HUES64 (cell line): ENCODE measurements around the gene CEBPZOS.
"Not testable (repeated sequence)": the region's sequence is repeated elsewhere in the genome, so short reads cannot be mapped to it uniquely, and the experiment has no call there.

Experiments used
- H3K27ac ChIP-seq: 2 replicates; pipeline ENCODE4 v1.7.0; 2013; ENCODE audit warnings: low read depth, low read length, inconsistent platforms
- H3K27me3 ChIP-seq: 2 replicates; pipeline ENCODE4 v1.6.1; 2013; ENCODE audit warnings: mild to moderate bottlenecking, low read length; ENCODE audit not compliant: insufficient read depth
- H3K36me3 ChIP-seq: 2 replicates; pipeline ENCODE4 v1.6.1; 2013; ENCODE audit warnings: mild to moderate bottlenecking, low read length; ENCODE audit not compliant: insufficient read depth
- H3K4me1 ChIP-seq: 2 replicates; pipeline ENCODE4 v1.6.1; 2013; ENCODE audit warnings: mild to moderate bottlenecking, low read length, moderate library complexity; ENCODE audit not compliant: insufficient read depth
- H3K4me3 ChIP-seq: 2 replicates; pipeline ENCODE4 v1.5.1; 2013; ENCODE audit warnings: mild to moderate bottlenecking, low read length, moderate library complexity
- H3K9ac ChIP-seq: 2 replicates; pipeline ENCODE4 v1.6.1; 2013; ENCODE audit warnings: mild to moderate bottlenecking, low read depth, low read length
- H3K9me3 ChIP-seq: 2 replicates; pipeline ENCODE4 v1.6.1; 2013; ENCODE audit warnings: low read depth, low read length; ENCODE audit not compliant: insufficient read depth
- WGBS: fragments of 150-250, 120-280 bp; methylation state at CpG from one replicate; pipeline ENCODE4 v1.1.7; 2013; ENCODE audit warnings: missing lambda C conversion rate; 5-methylcytosine and 5-hydroxymethylcytosine counted together

The CEBPZOS gene

DNA sequence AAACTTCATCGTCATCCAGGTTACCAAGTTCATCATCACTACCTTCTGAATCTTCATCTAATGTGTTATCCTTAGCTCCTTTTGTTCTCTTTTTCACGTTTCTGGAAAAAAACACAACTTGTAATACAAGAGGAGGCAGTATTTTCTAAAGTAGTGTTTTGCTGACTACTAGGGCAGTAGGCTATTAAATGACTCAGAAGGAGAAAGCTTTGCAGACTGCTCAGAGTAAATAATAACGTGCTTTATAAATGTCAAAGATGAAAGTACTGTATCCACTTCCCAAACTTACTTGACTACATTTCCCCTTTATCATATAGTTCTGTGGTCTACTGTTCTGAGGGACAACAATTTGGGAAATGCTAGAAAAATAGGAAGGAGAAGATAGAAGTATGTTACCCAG, 15.6 kb downstream of the CEBPZOS start:
- H3K4me1 ChIP-seq, result peaks cover 4% of the 10 kb centered on the region; the same call in 1 of the 2 replicates
- H3K27ac ChIP-seq, result no peak overlapping the region
- H3K9me3 ChIP-seq, result peaks cover 27% of the 10 kb centered on the region
- no peak overlapping the region for H3K4me3 ChIP-seq
- H3K9ac ChIP-seq, result no peak overlapping the region
- 93% methylated on average over 2 of the region's 3 CpGs for WGBS
- H3K27me3 ChIP-seq, result no peaks in the 10 kb centered on the region
- peaks cover 100% of the 10 kb centered on the region for H3K36me3 ChIP-seq

DNA sequence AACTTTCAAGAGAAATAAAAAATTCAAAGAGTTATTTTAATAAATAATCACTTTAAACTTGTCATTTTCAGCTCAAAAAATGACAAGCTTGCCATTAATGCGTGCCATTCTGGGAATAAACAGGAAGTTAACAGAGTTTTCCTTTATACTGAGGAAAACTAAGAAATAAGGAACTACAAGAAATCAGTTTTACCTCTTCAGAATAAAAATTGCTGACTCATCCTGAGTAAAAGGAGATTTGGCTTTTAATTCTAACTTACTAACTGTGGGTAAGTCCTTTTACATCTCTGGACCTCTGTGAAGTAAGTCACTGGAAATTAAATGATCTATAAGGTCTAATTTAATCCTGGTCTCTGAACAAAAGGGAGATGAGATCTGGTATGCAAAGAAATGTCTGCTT, 19.0 kb downstream of the CEBPZOS start:
- WGBS, result 94% methylated on average over 1 of the region's 1 CpG
- peak overlapping the region; percentile 61 for H3K27ac ChIP-seq

DNA sequence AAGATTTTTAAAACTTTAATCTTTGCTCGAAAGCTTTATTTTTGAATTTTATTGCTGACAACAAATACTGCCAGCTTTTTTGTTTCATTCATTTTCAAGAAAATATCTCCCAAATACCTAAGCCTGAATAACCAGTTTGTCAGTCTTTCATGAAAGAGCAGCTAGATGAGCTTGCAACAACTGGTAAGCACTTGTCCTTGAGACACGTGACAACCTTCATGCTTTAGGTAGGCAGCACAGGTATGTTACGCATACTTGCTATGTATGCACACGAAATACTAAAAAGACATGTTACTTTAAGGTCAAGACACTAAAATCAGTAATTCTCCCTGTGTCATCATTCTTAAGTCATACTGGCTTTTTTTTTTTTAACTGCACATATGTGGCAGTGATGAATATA, 22.8 kb downstream of the CEBPZOS start:
- H3K36me3 ChIP-seq, result peaks cover 93% of the 10 kb centered on the region
- H3K9me3 ChIP-seq, result no peaks in the 10 kb centered on the region
- peaks cover 6% of the 10 kb centered on the region for H3K4me1 ChIP-seq
- no peak overlapping the region for H3K9ac ChIP-seq
- no peak overlapping the region for H3K27ac ChIP-seq
- no peak overlapping the region for H3K4me3 ChIP-seq
- WGBS, result 96% methylated on average over 4 of the region's 4 CpGs
- H3K27me3 ChIP-seq, result no peaks in the 10 kb centered on the region

More for the DNA sequence above, 19.0 kb downstream of the CEBPZOS start:
- no peak overlapping the region for H3K4me3 ChIP-seq
- no peaks in the 10 kb centered on the region for H3K9me3 ChIP-seq
- H3K27me3 ChIP-seq, result no peaks in the 10 kb centered on the region
- peaks cover 93% of the 10 kb centered on the region for H3K36me3 ChIP-seq
- H3K4me1 ChIP-seq, result no peaks in the 10 kb centered on the region
- H3K9ac ChIP-seq, result no peak overlapping the region

DNA sequence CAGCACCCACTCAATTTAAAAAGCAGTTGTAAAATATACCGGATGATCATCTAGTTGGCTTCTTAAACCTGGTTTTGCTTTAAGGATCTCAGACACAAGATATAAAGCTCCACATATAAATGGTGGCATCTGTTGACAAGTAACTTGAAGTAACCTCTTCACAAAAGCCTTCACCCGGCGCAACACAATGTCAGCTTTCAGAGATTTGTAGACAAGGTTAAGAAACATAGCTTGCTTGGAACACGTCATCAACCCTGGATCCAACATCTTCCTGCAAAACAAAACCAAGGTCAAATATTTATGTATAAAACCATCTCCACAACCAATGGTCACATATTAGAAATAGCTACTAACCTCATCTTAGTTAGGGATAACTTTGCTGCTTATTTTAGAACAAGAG, 26.8 kb downstream of the CEBPZOS start:
- peaks cover 88% of the 10 kb centered on the region for H3K36me3 ChIP-seq
- peaks cover 34% of the 10 kb centered on the region for H3K4me1 ChIP-seq
- no peak overlapping the region for H3K27ac ChIP-seq
- H3K27me3 ChIP-seq, result no peaks in the 10 kb centered on the region
- no peak overlapping the region for H3K9ac ChIP-seq
- H3K9me3 ChIP-seq, result no peaks in the 10 kb centered on the region
- no peak overlapping the region for H3K4me3 ChIP-seq
- 98% methylated on average over 4 of the region's 4 CpGs for WGBS

DNA sequence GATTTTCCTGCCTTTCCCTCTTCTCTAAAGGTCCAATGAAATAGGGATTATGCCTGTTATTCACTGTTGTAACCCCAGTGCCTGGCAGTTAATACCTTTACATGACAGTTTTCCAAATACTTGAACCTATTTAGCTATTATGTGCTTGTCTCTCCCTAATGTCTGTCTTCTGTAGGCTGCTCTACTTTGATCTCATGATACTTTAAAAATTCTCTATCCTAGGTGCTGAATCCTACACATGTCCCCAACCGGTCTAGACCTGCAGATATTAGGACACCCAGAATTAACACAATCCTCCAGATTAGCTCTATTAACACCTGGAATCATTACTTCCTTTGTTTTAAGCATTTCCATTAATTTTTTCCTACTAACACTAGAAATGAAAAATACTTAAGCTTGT, 27.8 kb downstream of the CEBPZOS start:
- peak overlapping the region; percentile 54; the same call in 1 of the 2 replicates for H3K9ac ChIP-seq
- H3K27me3 ChIP-seq, result no peaks in the 10 kb centered on the region
- H3K9me3 ChIP-seq, result no peaks in the 10 kb centered on the region
- H3K4me1 ChIP-seq, result peaks cover 42% of the 10 kb centered on the region
- H3K4me3 ChIP-seq, result peak overlapping the region; percentile 16; the same call in 1 of the 2 replicates
- WGBS, result 83% methylated on average over 1 of the region's 1 CpG
- peaks cover 88% of the 10 kb centered on the region for H3K36me3 ChIP-seq
- peak overlapping the region; percentile 90 for H3K27ac ChIP-seq

DNA sequence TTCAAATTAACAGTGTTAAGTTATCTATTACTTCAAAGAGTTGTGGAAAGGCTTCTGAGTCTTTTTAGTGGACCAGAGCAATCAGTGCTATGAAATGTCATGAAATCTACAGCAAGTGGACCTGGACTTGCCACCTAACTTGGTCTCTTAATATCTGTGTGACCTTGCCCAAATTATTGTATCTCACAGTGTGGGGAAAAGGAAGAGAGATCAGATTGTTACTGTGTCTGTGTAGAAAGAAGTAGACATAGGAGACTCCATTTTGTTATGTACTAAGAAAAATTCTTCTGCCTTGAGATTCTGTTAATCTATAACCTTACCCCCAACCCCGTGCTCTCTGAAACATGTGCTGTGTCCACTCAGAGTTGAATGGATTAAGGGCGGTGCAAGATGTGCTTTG, 28.8 kb downstream of the CEBPZOS start:
- H3K36me3 ChIP-seq, result peaks cover 88% of the 10 kb centered on the region
- not testable (repeated sequence) for H3K9me3 ChIP-seq, H3K27me3 ChIP-seq
- H3K9ac ChIP-seq, result peak overlapping the region; percentile 54; the same call in 1 of the 2 replicates
- WGBS, result no CpG with 5 or more reads among the region's 2 CpGs
- H3K27ac ChIP-seq, result peak overlapping the region; percentile 90
- H3K4me3 ChIP-seq, result peak overlapping the region; percentile 16; the same call in 1 of the 2 replicates
- H3K4me1 ChIP-seq, result peaks cover 52% of the 10 kb centered on the region

DNA sequence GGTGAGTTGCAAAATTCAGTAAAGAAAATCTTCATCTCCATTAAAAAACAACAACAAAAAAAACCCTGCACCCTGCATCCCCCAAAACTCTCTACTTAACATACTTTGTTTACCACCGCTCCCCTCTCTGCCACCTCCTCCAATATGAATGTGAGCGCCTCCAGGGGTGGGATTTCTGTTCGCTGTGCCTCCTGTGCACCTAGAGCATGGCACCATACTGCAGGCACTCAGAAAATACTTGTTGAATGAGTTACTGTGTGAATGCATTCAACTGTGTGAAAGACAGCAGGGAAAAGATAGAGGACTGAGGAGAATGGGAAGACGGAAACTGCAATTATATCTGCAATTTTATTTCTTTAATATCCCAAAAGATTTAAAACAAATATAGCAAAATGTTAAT, 30.6 kb downstream of the CEBPZOS start:
- no peaks in the 10 kb centered on the region for H3K27me3 ChIP-seq
- peak overlapping the region; percentile 94 for H3K27ac ChIP-seq
- H3K9me3 ChIP-seq, result no peaks in the 10 kb centered on the region
- H3K36me3 ChIP-seq, result peaks cover 71% of the 10 kb centered on the region
- peaks cover 56% of the 10 kb centered on the region for H3K4me1 ChIP-seq
- WGBS, result 45% methylated on average over 4 of the region's 4 CpGs
- peak overlapping the region; percentile 41 for H3K4me3 ChIP-seq
- H3K9ac ChIP-seq, result 0 out of 2 replicates have a peak overlapping the region, but pooled peaks have one; percentile 19

DNA sequence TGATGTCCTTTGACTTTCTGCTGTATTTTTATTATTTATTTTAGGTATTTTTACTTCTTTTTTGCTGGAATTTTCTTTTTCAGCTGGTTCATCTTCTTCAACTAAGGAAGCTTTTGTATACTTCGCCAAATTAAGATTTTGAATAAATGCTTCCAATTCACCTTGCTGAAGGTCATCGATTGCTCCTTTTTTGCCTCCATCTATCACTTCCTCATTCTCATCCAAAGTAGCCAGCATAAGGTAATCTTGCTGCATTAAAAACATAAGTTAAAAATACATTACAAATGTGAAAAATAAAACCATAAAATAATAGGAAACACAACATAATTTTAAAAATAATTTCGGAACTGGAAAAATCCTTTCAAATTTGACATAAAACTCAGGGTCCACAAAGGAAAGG, 32.5 kb downstream of the CEBPZOS start:
- Histone ChIP-seq H3K4me1 (peaks cover 59% of the 10 kb centered on the region), H3K4me3 (peak overlapping the region; percentile 98), H3K9ac (no peak overlapping the region), H3K27ac (no peak overlapping the region; the same call in 1 of the 2 replicates), H3K9me3 (no peaks in the 10 kb centered on the region), H3K27me3 (no peaks in the 10 kb centered on the region), H3K36me3 (peaks cover 56% of the 10 kb centered on the region)
- 96% methylated on average over 3 of the region's 3 CpGs for WGBS

DNA sequence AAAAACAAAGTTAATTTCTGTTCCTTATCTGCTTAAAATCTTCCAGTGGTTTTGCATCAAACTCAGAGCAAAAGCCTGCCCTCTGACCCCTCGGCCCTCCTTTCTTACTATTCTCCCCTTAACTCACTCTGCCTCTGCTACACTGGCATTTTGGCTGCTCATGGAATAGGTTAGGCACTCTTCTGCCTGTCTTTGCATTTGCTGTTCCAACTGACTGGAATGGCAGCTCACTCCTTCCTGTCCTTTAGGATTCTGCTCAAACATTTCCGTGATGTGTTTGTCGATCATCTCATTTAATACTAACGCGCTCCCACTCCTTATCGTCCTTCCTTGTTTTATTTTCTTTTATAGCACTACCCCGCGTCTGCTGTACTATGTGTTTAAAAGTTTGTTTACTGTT, 34.3 kb downstream of the CEBPZOS start:
- 1% methylated on average over 6 of the region's 8 CpGs for WGBS
- H3K9me3 ChIP-seq, result no peaks in the 10 kb centered on the region
- H3K27ac ChIP-seq, result peak overlapping the region; percentile 84
- H3K4me1 ChIP-seq, result peaks cover 45% of the 10 kb centered on the region
- H3K36me3 ChIP-seq, result peaks cover 59% of the 10 kb centered on the region
- H3K9ac ChIP-seq, result peak overlapping the region; percentile 90
- no peaks in the 10 kb centered on the region for H3K27me3 ChIP-seq
- peak overlapping the region; percentile 98 for H3K4me3 ChIP-seq

DNA sequence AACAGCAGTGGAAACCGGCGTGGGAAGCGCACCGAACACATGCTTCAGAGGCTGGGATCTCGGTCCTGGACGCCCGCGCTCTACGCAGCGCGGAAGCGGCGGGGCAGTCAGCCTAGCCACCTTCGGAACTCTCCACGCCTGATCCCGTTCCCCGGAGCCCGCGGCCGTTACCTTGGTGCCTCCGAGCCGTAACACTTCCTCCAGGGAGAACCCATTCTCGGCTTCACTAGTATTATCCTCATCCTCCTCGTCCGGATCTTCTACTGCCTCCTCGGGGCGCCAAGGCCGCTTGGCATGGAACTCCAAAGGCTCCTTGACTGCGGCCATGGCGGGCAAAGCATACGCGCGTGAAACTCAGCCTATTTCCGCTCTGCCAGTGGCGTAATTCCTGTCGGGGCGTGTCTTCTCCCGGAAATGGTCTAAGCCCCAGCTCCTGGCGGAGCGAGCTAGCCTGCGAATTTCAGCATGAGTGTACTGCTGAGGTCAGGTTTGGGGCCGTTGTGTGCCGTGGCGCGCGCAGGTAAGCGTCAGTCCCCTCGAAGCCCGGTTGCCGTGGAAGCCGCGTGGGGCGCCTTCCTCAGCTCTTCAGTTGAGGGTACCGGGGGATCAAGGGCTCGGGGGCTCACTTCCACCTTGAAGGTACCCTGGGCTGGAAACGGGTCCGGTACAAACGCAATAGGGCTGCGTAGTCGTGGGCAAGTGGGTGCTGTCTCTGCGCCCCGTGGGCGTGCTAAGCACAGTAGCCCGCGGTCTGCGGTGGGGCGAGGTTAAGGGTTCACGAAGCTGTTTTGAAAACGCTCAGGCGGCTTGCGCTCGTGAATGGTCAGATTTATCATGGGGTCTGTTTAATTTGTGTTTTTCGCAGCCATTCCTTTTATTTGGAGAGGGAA, 35.2 kb downstream of the CEBPZOS start, which contains the start of the genes CEBPZ and NDUFAF7:
Gene CEBPZ (minus strand): TSS at position 356 of the 890 bp plus-strand sequence. CDS start 29 bp downstream, at position 327.
Gene NDUFAF7 (plus strand): TSS at position 418 of the 890 bp plus-strand sequence. CDS start 48 bp downstream, at position 466.
- Histone ChIP-seq H3K36me3 (peaks cover 63% of the 10 kb centered on the region), H3K27ac (peak within 1 kb of the TSS; percentile 84), H3K27me3 (no peaks in the 10 kb centered on the region), H3K9ac (peak within 1 kb of the TSS; percentile 90), H3K9me3 (no peaks in the 10 kb centered on the region), H3K4me1 (peaks cover 40% of the 10 kb centered on the region), H3K4me3 (peak within 1 kb of the TSS; percentile 98)
- WGBS, result under 1% methylated on average over 73 of the region's 73 CpGs
